H9 (cell line): ENCODE results near the gene NME8. TPM values are rescaled to one million over a fixed set of nuclear protein-coding genes. Genes with fewer than 3 reads are reported as not detected.

ENCODE experiments used
- DNase-seq: peaks from one replicate; pipeline ENCODE4 v3.0.0-alpha.2; 2017
- H2AFZ ChIP-seq: one replicate; pipeline ENCODE4 v1.6.1; 2013; ENCODE audit warnings: mild to moderate bottlenecking, low read length, control low read depth, moderate library complexity
- H2AK5ac ChIP-seq: 2 replicates; pipeline ENCODE4 v1.6.1; 2013; ENCODE audit warnings: low read length, control low read depth, mixed read lengths; ENCODE audit not compliant: insufficient read length
- H2BK120ac ChIP-seq: one replicate; pipeline ENCODE4 v1.6.1; 2013; ENCODE audit warnings: low read depth, mild to moderate bottlenecking, low read length, control low read depth, inconsistent platforms; ENCODE audit not compliant: poor library complexity, severe bottlenecking
- H2BK12ac ChIP-seq: 2 replicates; pipeline ENCODE4 v1.6.1; 2013; ENCODE audit warnings: low read length, control low read depth, mixed read lengths, low read depth; ENCODE audit not compliant: insufficient read length
- H2BK15ac ChIP-seq: 2 replicates; pipeline ENCODE4 v1.6.1; 2013; ENCODE audit warnings: low read depth, low read length, control low read depth
- H2BK20ac ChIP-seq: one replicate; pipeline ENCODE4 v1.6.1; 2013; ENCODE audit warnings: low read depth, mild to moderate bottlenecking, low read length, control low read depth, inconsistent platforms; ENCODE audit not compliant: poor library complexity, severe bottlenecking
- H2BK5ac ChIP-seq: 2 replicates; pipeline ENCODE4 v1.6.1; 2013; ENCODE audit warnings: low read length, control low read depth, mixed read lengths; ENCODE audit not compliant: insufficient read length
- H3K14ac ChIP-seq: 2 replicates; pipeline ENCODE4 v1.6.1; 2013; ENCODE audit warnings: low read length, control low read depth; ENCODE audit not compliant: insufficient read depth
- H3K18ac ChIP-seq: 2 replicates; pipeline ENCODE4 v1.6.1; 2013; ENCODE audit warnings: low read depth, mild to moderate bottlenecking, mixed read lengths, low read length, control low read depth; ENCODE audit not compliant: insufficient read length
- H3K23ac ChIP-seq: 2 replicates; pipeline ENCODE4 v1.6.1; 2013; ENCODE audit warnings: low read length, control low read depth, mixed read lengths, low read depth; ENCODE audit not compliant: insufficient read length
- H3K23me2 ChIP-seq: 2 replicates; pipeline ENCODE4 v1.6.1; 2013; ENCODE audit warnings: low read depth, mild to moderate bottlenecking, mixed read lengths, low read length, control low read depth; ENCODE audit not compliant: insufficient read length, poor library complexity, severe bottlenecking
- H3K27ac ChIP-seq: 2 replicates; pipeline ENCODE4 v1.5.1; 2013; ENCODE audit warnings: low read length, control low read depth, mixed read lengths, low read depth; ENCODE audit not compliant: insufficient read length
- H3K27me3 ChIP-seq: 2 replicates; pipeline ENCODE4 v1.6.1; 2013; ENCODE audit warnings: low read length, control low read depth, inconsistent platforms; ENCODE audit not compliant: insufficient read depth
- H3K4ac ChIP-seq: 2 replicates; pipeline ENCODE4 v1.6.1; 2013; ENCODE audit warnings: low read depth, mild to moderate bottlenecking, control low read depth, inconsistent platforms, low read length, moderate library complexity
- H3K4me1 ChIP-seq: 2 replicates; pipeline ENCODE4 v1.6.1; 2013; ENCODE audit warnings: low read length, control low read depth, inconsistent platforms; ENCODE audit not compliant: insufficient read depth
- H3K4me2 ChIP-seq: 2 replicates; pipeline ENCODE4 v1.6.1; 2013; ENCODE audit warnings: low read length, control low read depth, mixed read lengths; ENCODE audit not compliant: insufficient read length, insufficient read depth
- H3K56ac ChIP-seq: 2 replicates; pipeline ENCODE4 v1.6.1; 2013; ENCODE audit warnings: low read depth, mild to moderate bottlenecking, mixed read lengths, low read length, control low read depth; ENCODE audit not compliant: insufficient read length
- H3K79me1 ChIP-seq: 2 replicates; pipeline ENCODE4 v1.6.1; 2013; ENCODE audit warnings: low read depth, mild to moderate bottlenecking, moderate library complexity, low read length, control low read depth, inconsistent platforms; ENCODE audit not compliant: insufficient read depth, poor library complexity, severe bottlenecking
- H3K79me2 ChIP-seq: 2 replicates; pipeline ENCODE4 v1.6.1; 2013; ENCODE audit warnings: low read length, control low read depth, inconsistent platforms; ENCODE audit not compliant: insufficient read depth
- H3K9ac ChIP-seq: 2 replicates; pipeline ENCODE4 v1.6.1; 2013; ENCODE audit warnings: low read length, control low read depth, mixed read lengths; ENCODE audit not compliant: insufficient read length; ENCODE audit errors: extremely low read depth
- H3K9me3 ChIP-seq: one replicate; pipeline ENCODE4 v1.6.1; 2013; ENCODE audit warnings: low read depth, low read length, inconsistent platforms; ENCODE audit not compliant: control insufficient read depth
- H3T11ph ChIP-seq: one replicate; pipeline ENCODE4 v1.6.1; 2013; ENCODE audit warnings: mild to moderate bottlenecking, low read length, control low read depth, inconsistent platforms
- H4K20me1 ChIP-seq: one replicate; pipeline ENCODE4 v1.6.1; 2013; ENCODE audit not compliant: control insufficient read depth, insufficient read length, insufficient read depth
- H4K5ac ChIP-seq: 2 replicates; pipeline ENCODE4 v1.6.1; 2013; ENCODE audit warnings: low read depth, mild to moderate bottlenecking, mixed read lengths, low read length, control low read depth; ENCODE audit not compliant: insufficient read length
- H4K8ac ChIP-seq: replicated peaks from 2 replicates; pipeline ENCODE4 v1.6.1; 2013; ENCODE audit warnings: low read length, control low read depth, mixed read lengths, low read depth; ENCODE audit not compliant: insufficient read length
- H4K91ac ChIP-seq: 2 replicates; pipeline ENCODE4 v1.6.1; 2013; ENCODE audit warnings: low read depth, mild to moderate bottlenecking, moderate library complexity, mixed read lengths, low read length, control low read depth; ENCODE audit not compliant: insufficient read length
- H3K27ac Mint-ChIP-seq, 3 experiments: 2 replicates in 2 of 3; 3 replicates in 1 of 3; pipeline ENCODE4 v1.8.0; 2020 to 2021; ENCODE audit warnings: mixed read lengths in 3 of 3, mild to moderate bottlenecking in 1 of 3, moderate library complexity in 1 of 3
- H3K27me3 Mint-ChIP-seq: 2 replicates; pipeline ENCODE4 v1.8.0; 2021; ENCODE audit warnings: low read depth, mild to moderate bottlenecking, moderate library complexity, mixed read lengths
- H3K36me3 Mint-ChIP-seq, 3 experiments: 2 replicates in 2 of 3; 3 replicates in 1 of 3; pipeline ENCODE4 v1.8.0; 2020 to 2021; ENCODE audit warnings: low read depth in 3 of 3, mixed read lengths in 3 of 3; ENCODE audit not compliant: insufficient read depth in 1 of 3
- H3K4me1 Mint-ChIP-seq, 2 experiments: 2 replicates each; pipeline ENCODE4 v1.8.0; 2020; ENCODE audit warnings: mixed read lengths in 2 of 2
- H3K4me3 Mint-ChIP-seq, 2 experiments: 2 replicates in 1 of 2; 3 replicates in 1 of 2; pipeline ENCODE4 v1.8.0; 2020 to 2021; ENCODE audit warnings: mild to moderate bottlenecking in 2 of 2, mixed read lengths in 2 of 2, moderate library complexity in 1 of 2
- H3K9me3 Mint-ChIP-seq, 2 experiments: 2 replicates in 1 of 2; 3 replicates in 1 of 2; pipeline ENCODE4 v1.8.0; 2020; ENCODE audit warnings: mild to moderate bottlenecking in 2 of 2, mixed read lengths in 2 of 2, moderate library complexity in 1 of 2
- WGBS: extraction: QIAGEN DNeasy Blood & Tissue Kit; methylation state at CpG from one replicate; pipeline ENCODE4 v1.1.7; 2013; ENCODE audit warnings: missing lambda C conversion rate, low lambda C conversion rate, mixed read lengths; ENCODE audit not compliant: insufficient read length; ENCODE audit errors: extremely low coverage; 5-methylcytosine and 5-hydroxymethylcytosine counted together
- total RNA-seq: library from RNA; stranded (reverse); gene quantifications from 2 replicates; pipeline ENCODE4 v1.2.1, GENCODE V29; 2021
- TF ChIP-seq, protein P1 (sequence below): fragments of 200-600 bp; sonication (generic); conservative IDR thresholded peaks from 3 replicates; pipeline ENCODE4 v1.8.0; 2021; ENCODE audit warnings: antibody characterized with exemption, mild to moderate bottlenecking

The NME8 gene
- total RNA-seq, 1 experiment from 2014 or later = 0.33 TPM

- no peaks in the 10 kb centered on the region for H3K4me1 ChIP-seq
- H3K9me3 ChIP-seq = no peaks in the 10 kb centered on the region
- H3T11ph ChIP-seq = no peak overlapping the region
- WGBS = no CpG with 5 or more reads among the region's 5 CpGs
- peaks cover 6 to 7% of the 10 kb centered on the region in 2 experiments; a peak in 4 of 5 replicates for H3K9me3 Mint-ChIP-seq
- H3K4me3 Mint-ChIP-seq = no peak overlapping the region
- no peak overlapping the region for H2AK5ac ChIP-seq
- no peaks in the 10 kb centered on the region for H3K27me3 Mint-ChIP-seq
- H3K56ac ChIP-seq = no peak overlapping the region
- H3K27me3 ChIP-seq = no peaks in the 10 kb centered on the region
- H3K4me1 Mint-ChIP-seq = no peaks in the 10 kb centered on the region
- H3K36me3 Mint-ChIP-seq = peaks cover 0 to 7% (median 2%) of the 10 kb centered on the region in 3 experiments; a peak in 4 of 7 replicates
- no peak overlapping the region for H3K4me2 ChIP-seq
- no peak overlapping the region for H2BK120ac ChIP-seq
- H3K14ac ChIP-seq = no peak overlapping the region
- no peak overlapping the region for H4K8ac ChIP-seq
- H3K4ac ChIP-seq = no peak overlapping the region
- H4K5ac ChIP-seq = no peak overlapping the region
- no peak overlapping the region for H2BK5ac ChIP-seq
- H4K91ac ChIP-seq = no peak overlapping the region
- H3K23ac ChIP-seq = no peak overlapping the region
- H3K27ac ChIP-seq = no peak overlapping the region
- no peaks in the 10 kb centered on the region for H3K79me1 ChIP-seq
- H2BK12ac ChIP-seq = no peak overlapping the region
- DNase-seq = no peak
- H3K23me2 ChIP-seq = no peaks in the 10 kb centered on the region
- 0 out of 2 replicates have a peak, but pooled peaks cover 1% of the 10 kb centered on the region for H3K79me2 ChIP-seq
- H2BK15ac ChIP-seq = no peak overlapping the region
- H3K27ac Mint-ChIP-seq = no peak overlapping the region
- H3K9ac ChIP-seq = no peak overlapping the region
- H4K20me1 ChIP-seq = no peaks in the 10 kb centered on the region
- no peak overlapping the region for H3K18ac ChIP-seq
- TF ChIP-seq, protein P1, sequence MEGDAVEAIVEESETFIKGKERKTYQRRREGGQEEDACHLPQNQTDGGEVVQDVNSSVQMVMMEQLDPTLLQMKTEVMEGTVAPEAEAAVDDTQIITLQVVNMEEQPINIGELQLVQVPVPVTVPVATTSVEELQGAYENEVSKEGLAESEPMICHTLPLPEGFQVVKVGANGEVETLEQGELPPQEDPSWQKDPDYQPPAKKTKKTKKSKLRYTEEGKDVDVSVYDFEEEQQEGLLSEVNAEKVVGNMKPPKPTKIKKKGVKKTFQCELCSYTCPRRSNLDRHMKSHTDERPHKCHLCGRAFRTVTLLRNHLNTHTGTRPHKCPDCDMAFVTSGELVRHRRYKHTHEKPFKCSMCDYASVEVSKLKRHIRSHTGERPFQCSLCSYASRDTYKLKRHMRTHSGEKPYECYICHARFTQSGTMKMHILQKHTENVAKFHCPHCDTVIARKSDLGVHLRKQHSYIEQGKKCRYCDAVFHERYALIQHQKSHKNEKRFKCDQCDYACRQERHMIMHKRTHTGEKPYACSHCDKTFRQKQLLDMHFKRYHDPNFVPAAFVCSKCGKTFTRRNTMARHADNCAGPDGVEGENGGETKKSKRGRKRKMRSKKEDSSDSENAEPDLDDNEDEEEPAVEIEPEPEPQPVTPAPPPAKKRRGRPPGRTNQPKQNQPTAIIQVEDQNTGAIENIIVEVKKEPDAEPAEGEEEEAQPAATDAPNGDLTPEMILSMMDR = no peak
- H2BK20ac ChIP-seq = no peak overlapping the region
- no peak overlapping the region for H2AFZ ChIP-seq
Observed at GRCh38 chr7:37930226-37930948, 82.0 kb downstream of the NME8 start.
